Activated T-cell treated with anti-CD3 and anti-CD28 coated beads, Interleukin-2, amount 50 U/mL, for 4 hours (primary cell): ENCODE results near the gene ULK4. TPM values are rescaled to one million over a fixed set of nuclear protein-coding genes. Genes with fewer than 3 reads are reported as not detected.

ENCODE experiments used
- ATAC-seq, 2 donors: fragments of 200-7000 bp; cut with Tn5 transposase; one replicate each; pipeline ENCODE4 v1.10.0; 2021
- DNase-seq: peaks from one replicate; pipeline ENCODE4 v3.0.0-alpha.2; 2020
- H3K27me3 Mint-ChIP-seq: one replicate; pipeline ENCODE4 v1.8.0; 2021; ENCODE audit warnings: low read depth, mixed read lengths
- H3K36me3 Mint-ChIP-seq: one replicate; pipeline ENCODE4 v1.8.0; 2022; ENCODE audit warnings: mixed read lengths; ENCODE audit not compliant: insufficient read depth
- H3K4me1 Mint-ChIP-seq: one replicate; pipeline ENCODE4 v1.8.0; 2021; ENCODE audit warnings: low read depth, mixed read lengths
- H3K4me3 Mint-ChIP-seq: one replicate; pipeline ENCODE4 v1.8.0; 2021; ENCODE audit warnings: mild to moderate bottlenecking, moderate library complexity, mixed read lengths
- H3K9me3 Mint-ChIP-seq: one replicate; pipeline ENCODE4 v1.8.0; 2021; ENCODE audit warnings: mixed read lengths
- total RNA-seq, 3 donors: library from RNA; stranded (reverse); gene quantifications; one replicate each; pipeline ENCODE4 v1.2.1, GENCODE V29; 2021

ULK4 gene
- total RNA-seq, 3 donors from 2014 or later = 7.3 to 8.8 (median 8.2) TPM

GRCh38 chr3:41317298-41317697, 644.6 kb downstream of the ULK4 start:
- peaks cover 3% of the 10 kb centered on the region for H3K36me3 Mint-ChIP-seq
- no peaks in the 10 kb centered on the region for H3K4me1 Mint-ChIP-seq
- no peak overlapping the region for H3K4me3 Mint-ChIP-seq
- no peaks in the 10 kb centered on the region for H3K9me3 Mint-ChIP-seq
- no peak for ATAC-seq
- DNase-seq = no peak
- no peaks in the 10 kb centered on the region for H3K27me3 Mint-ChIP-seq

GRCh38 chr3:41315126-41315525, 646.8 kb downstream of the ULK4 start:
- Mint-ChIP-seq H3K4me1 (no peaks in the 10 kb centered on the region), H3K9me3 (no peaks in the 10 kb centered on the region), H3K27me3 (no peaks in the 10 kb centered on the region), H3K4me3 (no peak overlapping the region), H3K36me3 (no peaks in the 10 kb centered on the region)
- DNase-seq = no peak
- ATAC-seq = no peak

DNA sequence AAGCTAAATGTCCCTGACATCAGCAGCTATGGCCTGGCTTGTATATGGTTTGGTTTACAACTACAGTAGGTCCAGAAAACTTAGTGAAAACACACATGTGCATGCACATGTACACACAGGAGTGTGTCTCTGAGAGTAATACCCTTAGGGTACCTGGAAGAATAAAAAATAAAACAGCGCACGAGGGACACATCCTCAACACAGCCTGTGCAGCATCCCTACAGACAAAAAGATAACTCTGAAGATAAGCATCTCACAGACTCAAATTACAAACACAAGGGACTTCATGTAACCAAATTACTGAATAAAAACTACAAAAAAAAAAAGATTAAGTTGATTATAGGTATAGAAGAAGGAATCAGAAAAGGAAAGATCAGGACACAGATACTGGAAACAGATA, 653.8 kb downstream of the ULK4 start:
- no peak for DNase-seq
- Mint-ChIP-seq H3K4me3 (no peak overlapping the region), H3K4me1 (no peaks in the 10 kb centered on the region), H3K27me3 (no peaks in the 10 kb centered on the region), H3K36me3 (no peaks in the 10 kb centered on the region), H3K9me3 (no peaks in the 10 kb centered on the region)
- ATAC-seq = no peak

DNA sequence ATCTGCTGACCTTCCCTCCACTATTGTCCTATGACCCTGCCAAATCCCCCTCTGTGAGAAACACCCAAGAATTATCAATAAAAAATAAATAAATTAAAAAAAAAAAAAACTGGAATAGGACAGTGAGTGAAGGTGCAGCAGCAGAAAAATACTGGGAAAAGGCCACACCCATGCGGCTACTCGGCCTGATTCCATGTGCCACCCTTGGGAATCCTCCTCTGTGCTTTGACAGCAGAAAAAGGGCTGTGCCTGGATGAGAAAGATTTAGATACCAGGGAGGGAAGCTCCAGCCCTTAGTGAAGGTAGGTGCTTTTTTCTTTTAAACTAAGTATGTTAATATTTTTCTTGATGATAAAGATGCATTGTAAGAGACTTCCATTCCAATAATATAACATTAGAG, 654.8 kb downstream of the ULK4 start:
- no peaks in the 10 kb centered on the region for H3K36me3 Mint-ChIP-seq
- H3K4me3 Mint-ChIP-seq = no peak overlapping the region
- H3K4me1 Mint-ChIP-seq = no peaks in the 10 kb centered on the region
- H3K9me3 Mint-ChIP-seq = no peaks in the 10 kb centered on the region
- ATAC-seq (no peak), DNase-seq (no peak)
- H3K27me3 Mint-ChIP-seq = no peaks in the 10 kb centered on the region

DNA sequence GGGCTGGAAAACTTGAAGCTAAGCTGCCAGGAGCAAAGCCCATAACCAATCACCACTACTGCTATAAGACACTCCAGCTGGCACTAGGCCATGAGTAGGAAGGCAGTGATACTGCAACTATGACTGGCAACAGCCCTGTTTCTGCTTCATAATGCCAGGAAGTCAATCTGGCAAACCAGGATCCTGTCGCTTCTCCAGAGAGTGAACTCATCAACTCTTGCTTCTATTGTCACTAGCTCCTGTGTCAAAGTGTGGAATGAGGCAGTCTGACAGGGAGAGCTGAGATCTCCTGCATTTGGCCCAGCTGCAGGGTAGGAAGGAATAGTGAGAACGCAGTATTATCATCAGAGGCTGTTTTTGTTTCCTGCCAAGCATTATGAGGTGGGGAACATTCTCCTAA, 657.3 kb downstream of the ULK4 start:
- Mint-ChIP-seq H3K4me1 (no peaks in the 10 kb centered on the region), H3K36me3 (no peaks in the 10 kb centered on the region), H3K27me3 (no peaks in the 10 kb centered on the region), H3K9me3 (no peaks in the 10 kb centered on the region), H3K4me3 (no peak overlapping the region)
- ATAC-seq = no peak
- DNase-seq = no peak

DNA sequence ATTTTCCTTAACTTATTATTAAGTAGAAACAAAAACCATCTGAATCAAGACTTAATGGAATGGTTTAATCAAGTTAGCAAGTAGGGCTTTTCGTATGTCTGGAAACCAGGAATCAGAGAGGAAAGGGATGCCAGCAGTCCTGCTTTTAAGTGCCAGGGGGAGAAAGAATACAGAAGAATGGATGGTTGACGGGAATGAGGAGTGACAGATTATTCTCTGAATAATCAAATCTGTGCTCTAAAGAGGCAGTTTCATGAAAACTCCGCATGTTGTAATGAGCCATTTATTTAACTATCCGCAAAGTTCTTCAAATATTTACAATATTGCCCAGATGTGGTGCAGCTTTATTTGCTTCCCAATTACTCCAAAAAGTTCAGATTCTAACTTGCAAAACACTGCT, 659.6 kb downstream of the ULK4 start:
- DNase-seq = no peak
- ATAC-seq = no peak
- Mint-ChIP-seq H3K4me1 (no peaks in the 10 kb centered on the region), H3K4me3 (no peak overlapping the region), H3K36me3 (no peaks in the 10 kb centered on the region), H3K9me3 (no peaks in the 10 kb centered on the region), H3K27me3 (no peaks in the 10 kb centered on the region)

- no peaks in the 10 kb centered on the region for H3K27me3 Mint-ChIP-seq
- H3K4me1 Mint-ChIP-seq = no peaks in the 10 kb centered on the region
- no peaks in the 10 kb centered on the region for H3K36me3 Mint-ChIP-seq
- H3K4me3 Mint-ChIP-seq = no peak overlapping the region
- DNase-seq (no peak), ATAC-seq (no peak)
- H3K9me3 Mint-ChIP-seq = no peaks in the 10 kb centered on the region
Observed at GRCh38 chr3:41301548-41301947, 660.4 kb downstream of the ULK4 start.

DNA sequence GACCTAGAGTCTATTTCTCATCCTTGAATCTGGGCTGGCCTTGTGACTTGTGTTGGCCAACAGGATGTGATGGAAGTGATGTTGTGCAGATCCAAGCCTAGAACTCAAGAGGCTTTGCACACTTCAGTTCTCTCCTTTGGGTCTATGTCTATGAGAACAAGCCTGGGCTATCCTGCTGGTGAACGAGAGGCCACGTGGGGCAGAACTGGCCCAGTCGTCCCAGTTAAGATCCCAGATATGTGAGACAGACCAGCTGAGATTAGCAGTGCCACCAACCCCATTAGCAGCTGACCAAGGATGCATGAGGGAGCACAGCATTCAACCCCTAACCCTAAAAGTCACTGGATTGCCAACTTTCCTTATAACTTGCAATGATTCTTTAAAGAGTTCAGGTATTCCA, 662.9 kb downstream of the ULK4 start:
- Mint-ChIP-seq H3K36me3 (no peaks in the 10 kb centered on the region), H3K4me1 (no peaks in the 10 kb centered on the region), H3K27me3 (no peaks in the 10 kb centered on the region), H3K9me3 (no peaks in the 10 kb centered on the region), H3K4me3 (no peak overlapping the region)
- ATAC-seq (no peak), DNase-seq (no peak)

GRCh38 chr3:41297750-41298149, 664.2 kb downstream of the ULK4 start:
- Mint-ChIP-seq H3K36me3 (no peaks in the 10 kb centered on the region), H3K4me1 (no peaks in the 10 kb centered on the region), H3K9me3 (no peaks in the 10 kb centered on the region), H3K27me3 (no peaks in the 10 kb centered on the region), H3K4me3 (no peak overlapping the region)
- DNase-seq = no peak
- ATAC-seq = no peak

DNA sequence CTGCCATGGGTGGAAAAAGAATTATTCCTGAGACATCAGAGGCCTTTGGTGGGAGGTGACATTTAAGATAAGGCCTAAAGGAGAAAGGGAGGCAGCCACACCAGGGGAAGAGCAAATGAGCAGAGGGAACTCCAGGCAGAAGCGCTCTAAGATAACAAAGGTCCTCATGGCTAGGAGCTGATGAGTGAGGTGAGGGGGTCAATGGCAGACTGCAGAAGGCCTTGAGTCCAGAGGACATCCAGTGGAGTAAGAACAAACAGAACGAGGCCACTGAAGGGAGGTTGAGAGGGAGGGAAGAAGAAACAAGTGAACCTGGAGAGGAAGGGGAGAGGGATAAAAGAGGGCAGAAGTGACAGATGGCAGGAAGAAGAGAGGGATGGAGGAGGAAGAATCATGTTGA, 665.3 kb downstream of the ULK4 start:
- ATAC-seq = no peak
- H3K9me3 Mint-ChIP-seq = no peaks in the 10 kb centered on the region
- no peak overlapping the region for H3K4me3 Mint-ChIP-seq
- H3K4me1 Mint-ChIP-seq = no peaks in the 10 kb centered on the region
- H3K27me3 Mint-ChIP-seq = no peaks in the 10 kb centered on the region
- DNase-seq = no peak
- no peaks in the 10 kb centered on the region for H3K36me3 Mint-ChIP-seq

DNA sequence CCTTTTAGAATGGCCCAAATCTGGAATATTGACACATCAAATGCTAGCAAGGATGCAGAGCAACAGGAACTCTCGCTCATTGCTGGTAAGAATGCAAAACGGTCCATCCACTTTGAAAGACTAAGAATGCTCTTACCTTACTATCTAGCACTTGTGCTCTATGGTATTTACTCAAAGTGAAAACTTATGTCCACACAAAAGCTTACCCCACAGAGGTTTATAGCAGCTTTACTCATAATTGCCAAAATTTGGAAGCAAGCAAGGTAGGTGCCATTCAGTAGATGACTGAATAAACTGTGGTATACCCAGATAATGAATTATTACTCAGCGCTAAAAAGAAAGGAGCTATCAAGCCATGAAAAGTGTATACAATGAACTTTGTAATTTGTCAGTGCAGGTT, 666.2 kb downstream of the ULK4 start:
- Mint-ChIP-seq H3K36me3 (peaks cover 1% of the 10 kb centered on the region), H3K9me3 (no peaks in the 10 kb centered on the region), H3K4me3 (no peak overlapping the region), H3K27me3 (no peaks in the 10 kb centered on the region), H3K4me1 (no peaks in the 10 kb centered on the region)
- no peak for ATAC-seq
- DNase-seq = no peak

- no peak overlapping the region for H3K4me3 Mint-ChIP-seq
- H3K36me3 Mint-ChIP-seq = peaks cover 1% of the 10 kb centered on the region
- ATAC-seq (no peak), DNase-seq (no peak)
- H3K9me3 Mint-ChIP-seq = no peaks in the 10 kb centered on the region
- no peaks in the 10 kb centered on the region for H3K4me1 Mint-ChIP-seq
- no peaks in the 10 kb centered on the region for H3K27me3 Mint-ChIP-seq
Observed at GRCh38 chr3:41293169-41293681, 668.7 kb downstream of the ULK4 start.

DNA sequence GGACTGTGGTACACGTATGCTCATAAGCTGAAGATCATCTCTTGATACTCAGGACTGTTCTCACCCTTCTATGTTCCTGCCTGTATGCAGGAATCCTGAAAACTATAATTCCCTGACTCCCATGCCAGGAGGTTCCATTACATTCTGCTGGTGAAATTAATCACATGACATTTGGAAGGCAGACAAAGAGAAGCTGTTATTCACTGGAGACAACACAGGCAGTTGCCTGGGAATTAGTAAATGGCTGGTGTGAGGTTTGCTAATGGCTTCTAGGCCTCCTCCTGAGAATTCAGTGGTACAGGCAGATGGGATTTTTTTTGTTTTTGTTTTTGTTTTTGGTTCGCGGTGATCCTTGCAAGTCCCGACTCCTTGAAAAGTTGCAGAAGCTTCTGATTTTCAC, 671.2 kb downstream of the ULK4 start:
- Mint-ChIP-seq H3K36me3 (peaks cover 1% of the 10 kb centered on the region), H3K9me3 (peaks cover under 1% of the 10 kb centered on the region), H3K27me3 (no peaks in the 10 kb centered on the region), H3K4me1 (peaks cover 4% of the 10 kb centered on the region), H3K4me3 (no peak overlapping the region)
- no peak for ATAC-seq
- DNase-seq = no peak

GRCh38 chr3:41290306-41290705, 671.6 kb downstream of the ULK4 start:
- H3K4me1 Mint-ChIP-seq = peaks cover 4% of the 10 kb centered on the region
- ATAC-seq (no peak), DNase-seq (no peak)
- peaks cover 1% of the 10 kb centered on the region for H3K36me3 Mint-ChIP-seq
- H3K27me3 Mint-ChIP-seq = no peaks in the 10 kb centered on the region
- H3K4me3 Mint-ChIP-seq = no peak overlapping the region
- H3K9me3 Mint-ChIP-seq = peaks cover 5% of the 10 kb centered on the region

- no peaks in the 10 kb centered on the region for H3K27me3 Mint-ChIP-seq
- H3K4me1 Mint-ChIP-seq = peaks cover 4% of the 10 kb centered on the region
- DNase-seq (no peak), ATAC-seq (no peak)
- peaks cover 8% of the 10 kb centered on the region for H3K9me3 Mint-ChIP-seq
- H3K36me3 Mint-ChIP-seq = peaks cover 1% of the 10 kb centered on the region
- H3K4me3 Mint-ChIP-seq = no peak overlapping the region
Observed at GRCh38 chr3:41288785-41289184, 673.1 kb downstream of the ULK4 start.

DNA sequence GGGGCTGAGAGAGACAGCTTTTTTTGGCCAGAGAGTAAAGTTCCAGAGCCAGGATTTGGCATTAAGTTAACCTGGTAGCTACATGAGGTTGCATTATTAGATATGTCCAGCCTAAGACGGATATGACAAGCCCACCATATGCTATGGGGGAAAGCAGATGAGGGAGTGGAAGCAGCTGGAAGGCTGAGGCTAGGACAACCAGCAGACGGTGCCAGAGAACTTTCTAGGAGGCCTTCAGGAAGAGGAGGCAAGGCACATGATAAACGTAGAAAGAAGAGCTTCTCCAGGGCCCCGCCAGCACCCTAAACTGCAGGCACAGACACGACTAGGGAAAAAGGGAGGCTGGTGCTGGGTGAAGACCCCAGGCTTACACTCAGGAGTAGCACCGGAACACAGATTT, 675.6 kb downstream of the ULK4 start:
- H3K4me1 Mint-ChIP-seq = peaks cover 4% of the 10 kb centered on the region
- no peak for ATAC-seq
- peaks cover 8% of the 10 kb centered on the region for H3K9me3 Mint-ChIP-seq
- DNase-seq = no peak
- no peak overlapping the region for H3K4me3 Mint-ChIP-seq
- H3K27me3 Mint-ChIP-seq = no peaks in the 10 kb centered on the region
- peaks cover 4% of the 10 kb centered on the region for H3K36me3 Mint-ChIP-seq
